Activated gamma-delta T cell treated with anti-CD3 and anti-CD28 coated beads, Interleukin-2, amount 50 U/mL, for 16 hours (primary cell): ENCODE data around the gene PUS1.

ENCODE experiments used
- DNase-seq: peaks from one replicate; pipeline ENCODE4 v3.0.0-alpha.2; 2020; ENCODE audit warnings: low read depth

The PUS1 gene

GRCh38 chr12:131902332-131903241 is 26.5 kb upstream of the PUS1 start:
- no peak for DNase-seq

- DNase-seq = no peak
Observed at GRCh38 chr12:131903270-131904255, 25.5 kb upstream of the PUS1 start.

- no peak for DNase-seq
Observed at GRCh38 chr12:131904346-131904745, 24.7 kb upstream of the PUS1 start.

- DNase-seq = no peak
Observed at GRCh38 chr12:131905081-131905629, 23.9 kb upstream of the PUS1 start.

GRCh38 chr12:131905630-131906091 is 23.4 kb upstream of the PUS1 start:
- DNase-seq = no peak

- DNase-seq = no peak
Observed at GRCh38 chr12:131907379-131908091, 21.5 kb upstream of the PUS1 start.

- no peak for DNase-seq
Observed at GRCh38 chr12:131908092-131909080, 20.7 kb upstream of the PUS1 start.

- DNase-seq = no peak
Observed at GRCh38 chr12:131909081-131909751, 19.9 kb upstream of the PUS1 start.

GRCh38 chr12:131909752-131910219 is 19.3 kb upstream of the PUS1 start:
- no peak for DNase-seq

- no peak for DNase-seq
Observed at GRCh38 chr12:131910302-131911027, 18.6 kb upstream of the PUS1 start.

GRCh38 chr12:131911028-131911650 is 17.9 kb upstream of the PUS1 start:
- no peak for DNase-seq

GRCh38 chr12:131911851-131912477 is 17.1 kb upstream of the PUS1 start:
- no peak for DNase-seq

- no peak for DNase-seq
Observed at GRCh38 chr12:131912518-131913274, 16.4 kb upstream of the PUS1 start.

GRCh38 chr12:131913666-131914065 is 15.4 kb upstream of the PUS1 start:
- no peak for DNase-seq

- no peak for DNase-seq
Observed at GRCh38 chr12:131914179-131914702, 14.8 kb upstream of the PUS1 start.

- DNase-seq = no peak
Observed at GRCh38 chr12:131915000-131915689, 13.9 kb upstream of the PUS1 start.
